GM12891 (cell line): ENCODE measurements around the gene IL10RA.

Experiments
- PAX5 ChIP-seq: IDR thresholded peaks from 2 replicates; pipeline ENCODE4 v1.6.1; 2011; ENCODE audit warnings: low read length, moderate library complexity, mild to moderate bottlenecking; ENCODE audit not compliant: insufficient read depth, severe bottlenecking
- POLR2A ChIP-seq: IDR thresholded peaks from 2 replicates; pipeline ENCODE4 v1.6.1; 2011; ENCODE audit warnings: low read depth, low read length, control low read depth
- POLR2AphosphoS5 ChIP-seq: IDR thresholded peaks from 2 replicates; pipeline ENCODE4 v1.6.1; 2011; ENCODE audit warnings: low read depth, low read length, control low read depth
- SPI1 ChIP-seq: IDR thresholded peaks from 2 replicates; pipeline ENCODE4 v1.6.1; 2011; ENCODE audit warnings: low read depth, low read length, control low read depth
- TAF1 ChIP-seq: IDR thresholded peaks from 2 replicates; pipeline ENCODE4 v1.6.1; 2011; ENCODE audit warnings: low read depth, low read length, control low read depth

- TF ChIP-seq TAF1, result no peak
- TF ChIP-seq POLR2A, result no peak
- TF ChIP-seq POLR2AphosphoS5, result no peak
- no peak for TF ChIP-seq PAX5
- TF ChIP-seq SPI1, result no peak
Observed at GRCh38 chr11:117969160-117969991, 16.8 kb upstream of the IL10RA start.
